Measurements from ENCODE around the gene OR11G2. TPM values are rescaled to one million over a fixed set of nuclear protein-coding genes. Genes with fewer than 3 reads are reported as not detected.
"Not testable (repeated sequence)": the region's sequence is repeated elsewhere in the genome, so short reads cannot be mapped to it uniquely, and the experiment has no call there.

Gene OR11G2, protein sequence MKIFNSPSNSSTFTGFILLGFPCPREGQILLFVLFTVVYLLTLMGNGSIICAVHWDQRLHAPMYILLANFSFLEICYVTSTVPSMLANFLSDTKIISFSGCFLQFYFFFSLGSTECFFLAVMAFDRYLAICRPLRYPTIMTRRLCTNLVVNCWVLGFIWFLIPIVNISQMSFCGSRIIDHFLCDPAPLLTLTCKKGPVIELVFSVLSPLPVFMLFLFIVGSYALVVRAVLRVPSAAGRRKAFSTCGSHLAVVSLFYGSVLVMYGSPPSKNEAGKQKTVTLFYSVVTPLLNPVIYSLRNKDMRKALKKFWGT
- total RNA-seq, result not detected

GRCh38 chr14:20190596-20190995 is at the start of gene OR11G2:
OR11G2 (plus strand) TSS chr14:20190896; CDS start chr14:20197438, 6,542 bp downstream.
- H3K4me1 Mint-ChIP-seq, result no peaks in the 10 kb centered on the region
- ChIA-PET POLR2A (no interaction called here), CTCF (interaction anchor here (1.0 to 1.3 kb wide), 2 partner anchors 10 to 12 kb away, joined by 4 to 7 read pairs; no protein-coding TSS in a partner anchor)
- H3K9me3 Mint-ChIP-seq, result no peaks in the 10 kb centered on the region
- H3K36me3 Mint-ChIP-seq (ENCODE audit: low read depth), result no peaks in the 10 kb centered on the region
- no peak within 1 kb of the TSS for H3K27ac Mint-ChIP-seq
- DNase-seq, result no peak
- no peak within 1 kb of the TSS for H3K4me3 Mint-ChIP-seq
- H3K27me3 Mint-ChIP-seq, result no peaks in the 10 kb centered on the region

- H3K9me3 Mint-ChIP-seq, result no peaks in the 10 kb centered on the region
- H3K27me3 Mint-ChIP-seq, result peaks cover 10% of the 10 kb centered on the region
- DNase-seq, result no peak
- H3K4me1 Mint-ChIP-seq, result no peaks in the 10 kb centered on the region
- no peaks in the 10 kb centered on the region for H3K36me3 Mint-ChIP-seq (ENCODE audit: low read depth)
- H3K4me3 Mint-ChIP-seq, result no peak overlapping the region
- CTCF ChIA-PET, result no interaction called here
- H3K27ac Mint-ChIP-seq, result no peak overlapping the region
- POLR2A ChIA-PET, result no interaction called here
Observed at GRCh38 chr14:20143911-20144310, 46.8 kb upstream of the OR11G2 start.

- Mint-ChIP-seq H3K27me3 (peaks cover 17% of the 10 kb centered on the region), H3K36me3 (ENCODE audit: low read depth) (no peaks in the 10 kb centered on the region), H3K4me3 (no peak overlapping the region), H3K9me3 (no peaks in the 10 kb centered on the region), H3K27ac (no peak overlapping the region), H3K4me1 (no peaks in the 10 kb centered on the region)
- ChIA-PET CTCF (no interaction called here), POLR2A (no interaction called here)
- DNase-seq, result no peak
Observed at GRCh38 chr14:20144820-20145219, 45.9 kb upstream of the OR11G2 start.

DNA sequence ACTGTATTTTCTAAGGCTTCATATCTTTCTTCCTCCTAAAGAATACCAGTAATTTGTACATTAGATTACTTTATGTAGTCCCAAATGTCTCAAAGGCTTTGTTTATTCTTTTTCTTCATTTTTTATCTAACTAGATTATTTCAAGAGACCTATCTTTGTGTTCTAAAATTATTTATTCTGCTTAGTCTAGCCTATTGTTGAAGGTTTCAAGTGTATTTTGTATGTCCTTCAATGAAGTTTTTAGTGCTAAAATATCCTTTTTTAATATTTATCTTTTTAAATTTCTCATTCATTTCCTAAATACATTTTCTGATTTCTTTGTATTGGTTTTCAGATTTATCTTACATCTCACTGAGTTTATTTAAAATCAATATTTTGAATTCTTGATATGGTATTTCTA is 26.2 kb upstream of the OR11G2 start:
- H3K4me3 Mint-ChIP-seq, result no peak overlapping the region
- H3K27me3 Mint-ChIP-seq, result peaks cover 6% of the 10 kb centered on the region
- no peaks in the 10 kb centered on the region for H3K4me1 Mint-ChIP-seq
- ChIA-PET POLR2A (no interaction called here), CTCF (no interaction called here)
- H3K36me3 Mint-ChIP-seq (ENCODE audit: low read depth), result no peaks in the 10 kb centered on the region
- peaks cover 17% of the 10 kb centered on the region for H3K9me3 Mint-ChIP-seq
- no peak overlapping the region for H3K27ac Mint-ChIP-seq
- DNase-seq, result no peak

DNA sequence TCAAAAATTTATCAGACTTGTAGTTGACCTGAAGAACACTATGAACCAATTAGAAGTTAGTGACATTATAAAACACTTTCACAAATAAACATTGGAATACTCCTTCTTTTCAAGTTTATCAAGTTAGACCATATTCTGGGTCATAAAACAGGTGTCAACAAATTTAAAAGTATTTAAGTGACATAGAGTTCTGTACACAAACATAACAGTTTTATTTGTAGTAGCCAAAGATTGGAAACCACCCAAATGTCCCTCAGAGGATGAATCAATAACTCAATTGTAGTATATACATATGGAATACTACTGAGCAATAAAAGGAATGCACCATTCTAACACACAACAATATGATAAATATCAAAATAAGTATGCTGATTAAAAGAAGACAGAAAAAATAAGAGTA is 23.6 kb upstream of the OR11G2 start:
- no peaks in the 10 kb centered on the region for H3K36me3 Mint-ChIP-seq (ENCODE audit: low read depth)
- H3K4me1 Mint-ChIP-seq, result no peaks in the 10 kb centered on the region
- DNase-seq, result no peak
- peaks cover 4% of the 10 kb centered on the region for H3K27me3 Mint-ChIP-seq
- ChIA-PET CTCF (no interaction called here), POLR2A (no interaction called here)
- peaks cover 17% of the 10 kb centered on the region for H3K9me3 Mint-ChIP-seq
- no peak overlapping the region for H3K27ac Mint-ChIP-seq
- no peak overlapping the region for H3K4me3 Mint-ChIP-seq

GRCh38 chr14:20169852-20170251 is 20.8 kb upstream of the OR11G2 start:
- H3K4me1 Mint-ChIP-seq; H3K9me3 Mint-ChIP-seq; POLR2A ChIA-PET; H3K27ac Mint-ChIP-seq; H3K36me3 Mint-ChIP-seq (ENCODE audit: low read depth); H3K27me3 Mint-ChIP-seq; DNase-seq; H3K4me3 Mint-ChIP-seq: not testable (repeated sequence)
- CTCF ChIA-PET, result interaction anchor here (0.6 kb wide), 2 partner anchors 106 to 1239 kb away, joined by 3 read pairs; no protein-coding TSS in a partner anchor

DNA sequence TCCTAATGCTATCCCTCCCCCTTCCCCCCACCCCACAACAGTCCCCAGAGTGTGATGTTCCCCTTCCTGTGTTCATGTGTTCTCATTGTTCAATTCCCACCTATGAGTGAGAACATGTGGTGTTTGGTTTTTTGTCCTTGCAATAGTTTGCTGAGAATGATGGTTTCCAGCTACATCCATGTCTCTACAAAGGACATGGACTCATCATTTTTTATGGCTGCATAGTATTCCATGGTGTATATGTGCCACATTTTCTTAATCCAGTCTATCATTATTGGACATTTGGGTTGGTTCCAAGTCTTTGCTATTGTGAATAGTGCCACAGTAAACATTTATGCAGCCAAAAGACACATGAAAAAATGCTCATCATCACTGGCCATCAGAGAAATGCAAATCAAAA is 16.5 kb upstream of the OR11G2 start:
- CTCF ChIA-PET; H3K36me3 Mint-ChIP-seq (ENCODE audit: low read depth); H3K4me3 Mint-ChIP-seq; H3K9me3 Mint-ChIP-seq; H3K4me1 Mint-ChIP-seq; DNase-seq; POLR2A ChIA-PET; H3K27me3 Mint-ChIP-seq; H3K27ac Mint-ChIP-seq: not testable (repeated sequence)

DNA sequence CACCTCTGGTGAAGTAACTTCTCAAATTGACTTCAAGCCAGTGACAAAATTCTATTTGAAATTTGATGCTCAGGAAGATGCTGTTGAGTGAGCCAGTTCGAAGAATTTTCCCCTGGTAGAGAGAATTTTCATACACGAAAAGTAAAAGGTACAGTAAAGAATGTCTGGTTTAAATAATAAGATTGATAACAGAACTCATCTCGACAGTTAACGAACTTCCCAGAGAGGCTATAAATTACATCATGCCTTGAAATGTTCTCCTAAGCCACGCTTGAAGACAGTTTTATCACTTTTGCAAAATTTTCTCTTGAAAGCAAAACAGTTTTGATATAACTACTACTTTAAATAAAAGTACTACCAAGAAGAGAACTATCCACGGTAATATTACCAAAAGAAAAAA is 14.4 kb upstream of the OR11G2 start:
- H3K4me3 Mint-ChIP-seq, result no peak overlapping the region
- peaks cover 2% of the 10 kb centered on the region for H3K27me3 Mint-ChIP-seq
- CTCF ChIA-PET, result no interaction called here
- DNase-seq, result no peak
- POLR2A ChIA-PET, result no interaction called here
- no peaks in the 10 kb centered on the region for H3K4me1 Mint-ChIP-seq
- H3K36me3 Mint-ChIP-seq (ENCODE audit: low read depth), result no peaks in the 10 kb centered on the region
- no peak overlapping the region for H3K27ac Mint-ChIP-seq
- H3K9me3 Mint-ChIP-seq, result no peaks in the 10 kb centered on the region

DNA sequence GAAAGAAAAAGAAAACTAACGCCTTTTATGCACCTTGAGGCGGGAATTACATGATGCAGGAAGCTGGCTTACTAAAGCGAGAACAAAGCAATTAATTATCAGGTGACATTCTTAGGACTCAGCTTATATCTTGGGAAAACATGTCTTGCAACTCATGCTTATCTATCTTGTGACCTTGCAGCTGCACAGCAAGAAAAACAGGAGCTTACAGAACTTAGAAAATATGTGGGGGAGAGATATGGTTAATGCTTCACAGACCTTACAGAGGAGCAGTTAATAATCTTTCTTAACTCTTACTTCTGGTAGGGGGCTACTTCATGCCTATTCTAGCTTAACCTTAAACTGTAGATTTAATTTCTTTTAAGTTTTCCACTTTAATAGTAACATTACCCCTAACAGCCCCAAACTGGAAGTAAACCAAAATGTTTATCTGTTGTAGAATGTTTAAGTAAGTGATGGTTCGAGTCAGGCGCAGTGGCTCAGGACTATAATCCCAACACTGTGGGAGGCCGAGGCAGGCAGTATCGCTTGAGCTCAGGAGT is 13.2 kb upstream of the OR11G2 start:
- Mint-ChIP-seq H3K27ac (no peak overlapping the region), H3K9me3 (no peaks in the 10 kb centered on the region), H3K4me3 (no peak overlapping the region), H3K27me3 (peaks cover 4% of the 10 kb centered on the region), H3K36me3 (ENCODE audit: low read depth) (no peaks in the 10 kb centered on the region), H3K4me1 (no peaks in the 10 kb centered on the region)
- ChIA-PET CTCF (no interaction called here), POLR2A (no interaction called here)
- DNase-seq, result no peak

DNA sequence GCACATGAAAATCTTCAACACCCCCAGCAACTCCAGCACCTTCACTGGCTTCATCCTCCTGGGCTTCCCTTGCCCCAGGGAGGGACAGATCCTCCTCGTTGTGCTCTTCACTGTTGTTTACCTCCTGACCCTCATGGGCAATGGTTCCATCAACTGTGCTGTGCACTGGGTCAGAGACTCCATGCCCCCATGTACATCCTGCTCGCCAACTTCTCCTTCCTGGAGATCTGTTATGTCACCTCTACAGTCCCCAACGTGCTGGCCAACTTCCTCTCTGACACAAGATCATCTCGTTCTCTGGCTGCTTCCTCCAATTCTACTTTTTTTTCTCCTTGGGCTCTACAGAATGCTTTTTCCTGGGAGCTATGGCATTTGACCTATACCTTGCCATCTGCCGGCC is 11.5 kb upstream of the OR11G2 start:
- Mint-ChIP-seq H3K36me3 (ENCODE audit: low read depth) (no peaks in the 10 kb centered on the region), H3K4me1 (no peaks in the 10 kb centered on the region), H3K27me3 (peaks cover 4% of the 10 kb centered on the region), H3K4me3 (no peak overlapping the region), H3K9me3 (no peaks in the 10 kb centered on the region), H3K27ac (no peak overlapping the region)
- ChIA-PET CTCF (no interaction called here), POLR2A (no interaction called here)
- DNase-seq, result no peak

DNA sequence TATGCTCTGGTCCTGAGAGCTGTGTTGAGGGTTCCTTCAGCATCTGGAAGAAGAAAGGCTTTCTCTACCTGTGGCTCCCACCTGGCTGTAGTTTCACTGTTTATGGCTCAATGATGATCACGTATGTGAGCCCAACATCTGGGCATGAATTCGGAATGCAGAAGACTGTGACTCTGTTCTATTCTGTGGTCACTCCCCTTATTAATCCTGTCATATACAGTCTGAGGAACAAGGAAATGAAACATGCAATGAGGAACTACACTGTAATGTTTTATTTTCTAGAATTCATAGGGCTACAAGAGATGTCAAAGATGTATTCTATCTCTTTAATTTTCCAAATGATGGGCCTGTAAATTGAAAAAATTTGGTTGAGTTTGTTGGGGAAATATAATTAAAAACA is 10.8 kb upstream of the OR11G2 start:
- POLR2A ChIA-PET, result no interaction called here
- CTCF ChIA-PET, result no interaction called here
- Mint-ChIP-seq H3K27me3 (peaks cover 4% of the 10 kb centered on the region), H3K36me3 (ENCODE audit: low read depth) (no peaks in the 10 kb centered on the region), H3K4me1 (no peaks in the 10 kb centered on the region), H3K27ac (no peak overlapping the region), H3K4me3 (no peak overlapping the region), H3K9me3 (no peaks in the 10 kb centered on the region)
- no peak for DNase-seq

DNA sequence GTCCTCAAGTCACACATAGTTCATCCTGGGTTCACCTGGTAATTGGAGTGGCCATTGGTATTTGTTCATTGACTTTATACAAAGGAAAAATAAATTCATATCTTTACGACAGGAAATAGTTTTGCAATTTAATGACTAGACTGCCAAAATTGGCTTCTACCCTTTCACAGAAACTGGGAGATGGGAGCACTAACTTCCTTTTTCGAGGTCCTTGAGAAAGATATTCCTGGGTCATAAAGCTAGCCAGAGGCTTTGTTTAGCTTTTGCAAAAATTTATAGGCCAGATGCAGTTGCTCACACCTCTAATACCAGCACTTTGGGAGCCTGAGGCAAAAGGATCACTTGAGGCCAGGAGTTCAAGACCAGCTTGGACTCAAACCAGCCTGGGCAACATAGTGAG is 10.2 kb upstream of the OR11G2 start:
- H3K36me3 Mint-ChIP-seq (ENCODE audit: low read depth), result no peaks in the 10 kb centered on the region
- no peak overlapping the region for H3K27ac Mint-ChIP-seq
- DNase-seq, result no peak
- ChIA-PET CTCF (no interaction called here), POLR2A (no interaction called here)
- no peaks in the 10 kb centered on the region for H3K4me1 Mint-ChIP-seq
- no peak overlapping the region for H3K4me3 Mint-ChIP-seq
- H3K9me3 Mint-ChIP-seq, result no peaks in the 10 kb centered on the region
- peaks cover 5% of the 10 kb centered on the region for H3K27me3 Mint-ChIP-seq

GRCh38 chr14:20184181-20184580 is 6.5 kb upstream of the OR11G2 start:
- CTCF ChIA-PET, result no interaction called here
- DNase-seq, result no peak
- Mint-ChIP-seq H3K27me3 (peaks cover 3% of the 10 kb centered on the region), H3K9me3 (no peaks in the 10 kb centered on the region), H3K27ac (no peak overlapping the region), H3K36me3 (ENCODE audit: low read depth) (no peaks in the 10 kb centered on the region), H3K4me1 (no peaks in the 10 kb centered on the region), H3K4me3 (no peak overlapping the region)
- POLR2A ChIA-PET, result interaction anchor here (0.6 kb wide), 1 partner anchor 56 kb away, joined by 4 read pairs; no protein-coding TSS in a partner anchor

GRCh38 chr14:20191396-20191795 is 700 bp downstream of the OR11G2 start:
- POLR2A ChIA-PET, result no interaction called here
- Mint-ChIP-seq H3K27me3 (no peaks in the 10 kb centered on the region), H3K36me3 (ENCODE audit: low read depth) (no peaks in the 10 kb centered on the region), H3K27ac (no peak overlapping the region), H3K4me1 (no peaks in the 10 kb centered on the region), H3K9me3 (no peaks in the 10 kb centered on the region), H3K4me3 (no peak overlapping the region)
- CTCF ChIA-PET, result interaction anchor here (1.0 kb wide), 1 partner anchor 12 kb away, joined by 7 read pairs; no protein-coding TSS in a partner anchor
- no peak for DNase-seq
